Epithelial cell of esophagus (primary cell): ENCODE results near the gene SCAF4.

Experiments used
- DNase-seq: peaks from one replicate; pipeline ENCODE4 v3.0.0; 2010; ENCODE audit warnings: low read depth
- H3K4me3 ChIP-seq: 2 replicates; pipeline ENCODE4 v1.5.1; 2011; ENCODE audit warnings: mild to moderate bottlenecking, low read length, control low read depth
- CTCF ChIP-seq: IDR thresholded peaks from 2 replicates; pipeline ENCODE4 v1.5.1; 2011; ENCODE audit warnings: low read depth, mild to moderate bottlenecking, low read length, control low read depth, inconsistent platforms; ENCODE audit not compliant: insufficient read depth; ENCODE audit errors: missing control alignments

The SCAF4 gene

GRCh38 chr21:31629972-31630711, 101.8 kb downstream of the SCAF4 start:
- peak; percentile 98 for DNase-seq
- TF ChIP-seq CTCF = no peak
- H3K4me3 ChIP-seq = no peak overlapping the region

- no peak for DNase-seq
- TF ChIP-seq CTCF = no peak
- H3K4me3 ChIP-seq = no peak overlapping the region
Observed at GRCh38 chr21:31624961-31625491, 106.9 kb downstream of the SCAF4 start.

DNA sequence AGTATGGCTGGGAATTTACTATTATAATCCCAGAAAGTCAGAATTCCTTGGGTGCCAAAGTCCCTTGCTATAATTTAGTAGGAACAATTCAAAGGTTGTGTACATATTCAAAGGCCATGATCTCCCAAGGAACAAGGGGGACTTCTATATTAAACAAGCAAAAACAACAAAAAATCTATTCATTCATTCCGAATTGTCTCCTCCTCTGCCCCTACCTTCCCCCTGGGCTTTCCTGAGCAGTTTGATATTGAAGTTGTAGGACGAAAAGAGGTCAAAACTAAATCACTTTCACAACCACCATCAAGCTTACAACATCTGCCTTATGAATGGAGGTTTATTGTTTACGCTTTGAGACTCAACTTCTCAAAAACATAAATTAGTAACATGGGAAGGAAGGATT, 107.7 kb downstream of the SCAF4 start:
- TF ChIP-seq CTCF = no peak
- H3K4me3 ChIP-seq = no peak overlapping the region
- DNase-seq = no peak

- no peak for DNase-seq
- no peak for TF ChIP-seq CTCF
- H3K4me3 ChIP-seq = no peak overlapping the region
Observed at GRCh38 chr21:31623664-31624063, 108.3 kb downstream of the SCAF4 start.

DNA sequence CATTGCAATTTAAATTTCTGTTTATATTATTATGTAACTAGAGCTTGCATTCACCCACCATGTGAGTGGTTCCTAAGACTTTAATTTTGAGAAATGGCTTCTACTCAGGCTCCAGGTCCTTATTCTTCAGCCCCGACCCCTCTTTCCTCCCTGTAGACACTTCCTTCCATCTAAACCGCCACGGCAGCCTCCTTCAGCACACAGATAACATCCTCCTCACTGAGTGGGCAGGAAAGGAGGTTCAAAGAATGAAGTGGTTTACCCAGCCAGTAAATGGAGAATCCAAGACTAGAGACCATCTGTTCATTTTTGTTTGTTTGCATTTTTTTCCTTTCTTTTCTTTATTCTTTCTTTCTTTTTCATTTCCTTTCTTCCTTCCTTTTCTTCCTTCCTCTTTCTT, 109.5 kb downstream of the SCAF4 start:
- no peak overlapping the region for H3K4me3 ChIP-seq
- DNase-seq = no peak
- no peak for TF ChIP-seq CTCF
